SHP77 (cell line): ENCODE measurements around the gene PPP1R3E.

ENCODE experiments used
- DNase-seq, 2 experiments: peaks; one replicate each; lab custom pipeline; 2025; lab: John Stamatoyannopoulos, UW

PPP1R3E gene

GRCh38 chr14:23322568-23323517 lies 20.2 kb upstream of the PPP1R3E start:
- no peak for DNase-seq

DNA sequence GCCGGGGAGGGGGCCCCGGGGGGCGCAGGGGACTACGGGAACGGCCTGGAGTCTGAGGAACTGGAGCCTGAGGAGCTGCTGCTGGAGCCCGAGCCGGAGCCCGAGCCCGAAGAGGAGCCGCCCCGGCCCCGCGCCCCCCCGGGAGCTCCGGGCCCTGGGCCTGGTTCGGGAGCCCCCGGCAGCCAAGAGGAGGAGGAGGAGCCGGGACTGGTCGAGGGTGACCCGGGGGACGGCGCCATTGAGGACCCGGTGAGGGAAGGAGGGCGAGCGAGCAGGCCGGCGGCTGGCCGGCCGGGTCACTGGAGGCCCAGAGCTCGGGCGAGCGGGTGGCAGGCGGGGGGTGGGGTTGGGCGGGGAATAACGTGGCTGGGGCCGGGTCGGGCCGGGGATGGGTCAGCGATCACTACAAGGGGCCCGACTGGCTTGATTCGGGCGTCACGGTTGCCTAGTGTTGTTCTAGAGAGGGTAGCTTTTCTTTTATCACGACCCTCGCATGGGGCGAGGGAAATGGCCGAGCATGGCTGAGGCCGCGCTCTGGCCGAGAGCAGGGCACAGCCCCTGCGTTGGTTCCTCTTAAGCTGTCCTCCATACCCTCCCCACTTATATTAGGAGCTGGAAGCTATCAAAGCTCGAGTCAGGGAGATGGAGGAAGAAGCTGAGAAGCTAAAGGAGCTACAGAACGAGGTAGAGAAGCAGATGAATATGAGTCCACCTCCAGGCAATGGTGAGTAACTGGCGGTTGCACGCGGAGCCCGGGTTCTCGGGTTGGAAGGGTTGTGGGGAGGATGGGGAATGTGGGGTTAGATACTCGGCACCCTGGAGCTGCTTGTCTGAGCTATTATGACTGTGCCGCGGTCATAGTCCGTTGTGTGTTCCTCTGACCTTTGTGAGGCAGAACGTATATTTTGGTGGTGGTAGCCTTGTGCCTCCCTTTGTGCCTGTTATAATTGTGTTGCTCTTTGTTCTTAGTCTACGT lies 19.2 kb upstream of the PPP1R3E start:
- DNase-seq: peak in 1 of 2 experiments; percentile 39

DNA sequence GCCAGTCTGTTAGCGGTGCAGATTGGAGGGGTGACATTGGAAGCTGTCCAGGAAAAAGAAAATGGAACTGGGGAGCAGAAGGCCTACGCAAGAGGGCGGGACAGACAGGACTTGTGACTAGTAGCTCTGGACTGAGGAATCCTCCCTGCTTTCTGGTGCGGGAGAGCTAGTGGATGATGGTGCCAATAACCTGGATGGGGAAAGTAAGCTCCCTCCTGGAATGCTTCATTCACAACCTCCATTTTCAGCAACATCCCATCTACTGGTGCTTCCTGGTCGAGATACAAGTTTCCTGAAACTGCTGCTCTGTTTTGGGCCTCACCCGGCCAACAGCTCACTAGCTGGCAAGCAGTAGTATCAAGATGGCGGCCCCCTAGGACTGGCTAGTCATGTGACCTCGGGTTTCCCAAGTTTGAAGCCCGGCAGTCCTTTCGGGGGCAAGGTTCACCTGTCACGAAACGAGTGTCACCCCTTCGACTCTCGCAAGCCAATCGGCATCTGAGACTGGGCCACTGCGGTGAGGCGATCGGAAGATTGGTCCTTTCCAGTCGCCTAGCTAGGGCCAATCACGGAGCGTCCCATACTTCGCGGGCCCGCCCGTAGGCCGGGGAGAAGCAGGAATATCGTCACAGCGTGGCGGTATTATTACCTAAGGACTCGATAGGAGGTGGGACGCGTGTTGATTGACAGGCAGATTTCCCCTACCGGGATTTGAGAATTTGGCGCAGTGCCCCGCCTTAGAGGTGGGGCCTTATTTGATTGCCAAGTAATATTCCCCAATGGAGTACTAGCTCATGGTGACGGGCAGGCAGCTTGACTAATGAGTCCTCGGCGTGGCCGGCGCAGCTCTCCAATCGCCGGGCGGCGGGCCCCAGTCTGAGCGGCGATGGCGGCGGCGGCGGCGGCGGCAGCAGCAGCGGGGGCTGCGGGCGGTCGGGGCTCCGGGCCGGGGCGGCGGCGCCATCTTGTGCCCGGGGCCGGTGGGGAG lies 18.2 kb upstream of the PPP1R3E start, which contains the start of gene PABPN1:
Gene PABPN1, plus strand, starts transcription at position 874 of the 988 bp plus-strand sequence. Its CDS starts 13 bp downstream, at position 887.
- peak; percentile 100 for DNase-seq

- DNase-seq: peak in 1 of 2 experiments; percentile 33
Observed at GRCh38 chr14:23319746-23320583, 17.3 kb upstream of the PPP1R3E start.

GRCh38 chr14:23316300-23316699 lies 13.6 kb upstream of the PPP1R3E start:
- no peak for DNase-seq

DNA sequence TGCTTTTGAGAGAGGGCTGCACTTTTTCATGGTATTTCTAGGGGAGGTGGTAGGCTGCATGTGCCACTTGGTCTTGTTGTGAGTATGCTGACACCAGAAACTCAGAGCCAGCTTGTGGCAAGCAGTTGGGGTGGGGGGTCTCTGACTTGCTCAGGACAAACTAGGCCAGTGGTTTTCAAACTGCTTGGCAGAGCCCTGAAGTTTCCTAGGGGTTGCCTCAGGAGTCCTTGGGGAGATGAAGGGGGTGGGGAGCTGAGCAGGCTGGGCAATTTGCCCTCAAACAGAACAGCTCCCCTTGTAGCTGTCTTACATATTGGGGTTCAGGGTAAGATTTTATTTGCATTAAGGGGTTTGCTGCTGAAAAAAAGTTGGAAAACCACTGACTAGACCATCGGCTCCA lies 7.9 kb upstream of the PPP1R3E start:
- no peak for DNase-seq

- no peak for DNase-seq
Observed at GRCh38 chr14:23308721-23309445, 6.2 kb upstream of the PPP1R3E start.

GRCh38 chr14:23307687-23308644 lies 5.3 kb upstream of the PPP1R3E start:
- DNase-seq: no peak

DNA sequence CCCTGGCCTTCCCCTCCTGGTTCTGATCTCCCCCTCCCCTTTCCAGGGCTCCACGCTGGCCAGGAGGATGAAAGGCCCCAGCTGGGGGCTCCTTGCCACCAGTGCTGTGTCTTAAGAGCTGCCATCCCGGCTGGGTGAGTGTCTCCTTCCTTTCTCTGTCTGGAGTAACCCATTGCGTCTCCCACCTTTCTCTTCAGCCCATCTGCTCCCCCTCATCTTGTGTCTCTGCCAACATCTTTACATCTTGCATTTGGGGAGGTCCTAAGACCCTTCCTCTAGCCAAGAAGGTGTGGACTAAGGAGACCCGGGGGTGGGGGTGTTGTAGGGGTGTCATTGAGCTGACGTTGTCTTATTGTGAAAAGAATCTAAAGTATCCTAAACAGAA lies 4.5 kb upstream of the PPP1R3E start:
- no peak for DNase-seq

GRCh38 chr14:23306412-23307145 lies 3.9 kb upstream of the PPP1R3E start, which contains the start of gene BCL2L2:
BCL2L2 (plus strand) TSS chr14:23306833; CDS start chr14:23307768, 935 bp downstream.
- peak; percentile 93 to 97 for DNase-seq

- peak in 1 of 2 experiments; percentile 69 for DNase-seq
Observed at GRCh38 chr14:23301969-23302289, 730 bp downstream of the PPP1R3E start.

DNA sequence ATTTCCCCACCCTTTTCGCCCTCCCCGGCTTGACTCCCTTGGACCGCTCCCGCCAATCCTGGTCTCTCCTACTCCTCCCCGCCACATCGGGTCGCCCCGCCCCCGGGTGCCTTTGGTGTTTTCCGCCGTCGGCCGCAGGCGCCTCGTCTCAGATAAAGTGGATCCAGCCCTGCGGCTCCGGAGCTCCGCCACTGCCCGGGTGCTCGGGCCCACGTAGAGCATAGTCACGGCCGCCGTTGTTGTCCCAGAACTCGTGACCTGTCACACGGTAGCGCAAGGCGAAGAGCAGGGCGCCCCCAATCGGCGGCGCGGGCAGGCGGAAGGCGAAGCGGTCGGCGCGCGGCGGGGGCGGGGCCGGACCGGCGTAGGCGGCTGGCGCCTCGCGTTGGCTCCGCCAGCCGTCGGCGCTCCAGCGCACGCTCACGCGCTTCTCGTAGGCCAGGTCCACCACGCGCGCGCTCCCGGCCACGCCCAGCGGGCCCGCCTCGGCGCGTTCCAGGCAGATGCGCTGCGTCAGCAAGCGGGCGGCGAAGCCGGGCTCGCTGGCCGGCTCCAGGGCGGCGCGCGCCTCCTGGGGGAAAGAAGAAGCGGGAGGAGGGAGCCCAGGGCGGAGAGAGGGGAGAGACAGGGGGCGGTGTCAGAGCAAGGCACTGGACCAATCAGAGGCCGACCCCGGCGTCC lies 1.2 kb downstream of the PPP1R3E start:
- peak; percentile 97 to 98 for DNase-seq

DNA sequence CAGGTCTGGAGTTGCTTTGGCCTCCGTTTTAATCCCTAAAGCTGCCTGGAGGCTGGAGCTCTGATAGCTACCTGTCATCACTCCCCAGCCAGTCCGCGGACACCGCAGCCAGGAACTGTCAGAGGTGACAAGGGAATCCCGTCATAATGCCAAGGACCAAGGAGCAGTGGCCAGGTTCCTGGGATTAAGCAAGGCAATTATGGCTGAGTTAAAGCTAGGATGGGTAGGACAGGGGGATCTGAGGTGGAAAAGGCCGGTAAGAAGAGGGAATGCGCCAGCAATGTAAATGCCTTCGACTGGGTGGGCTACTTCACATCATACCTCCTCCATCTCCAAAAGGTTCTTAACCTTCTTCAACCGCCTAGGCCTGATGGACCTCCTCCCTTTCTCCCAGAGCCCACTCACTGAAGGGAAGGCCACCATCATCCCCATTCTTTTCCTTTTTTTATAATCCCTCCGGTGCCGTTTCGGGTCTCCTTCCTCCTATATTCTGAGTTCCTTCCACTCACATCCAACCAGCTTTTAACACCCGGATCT lies 1.9 kb downstream of the PPP1R3E start:
- peak in 1 of 2 experiments; percentile 5 for DNase-seq

- DNase-seq: no peak
Observed at GRCh38 chr14:23299986-23300686, 2.5 kb downstream of the PPP1R3E start.

DNA sequence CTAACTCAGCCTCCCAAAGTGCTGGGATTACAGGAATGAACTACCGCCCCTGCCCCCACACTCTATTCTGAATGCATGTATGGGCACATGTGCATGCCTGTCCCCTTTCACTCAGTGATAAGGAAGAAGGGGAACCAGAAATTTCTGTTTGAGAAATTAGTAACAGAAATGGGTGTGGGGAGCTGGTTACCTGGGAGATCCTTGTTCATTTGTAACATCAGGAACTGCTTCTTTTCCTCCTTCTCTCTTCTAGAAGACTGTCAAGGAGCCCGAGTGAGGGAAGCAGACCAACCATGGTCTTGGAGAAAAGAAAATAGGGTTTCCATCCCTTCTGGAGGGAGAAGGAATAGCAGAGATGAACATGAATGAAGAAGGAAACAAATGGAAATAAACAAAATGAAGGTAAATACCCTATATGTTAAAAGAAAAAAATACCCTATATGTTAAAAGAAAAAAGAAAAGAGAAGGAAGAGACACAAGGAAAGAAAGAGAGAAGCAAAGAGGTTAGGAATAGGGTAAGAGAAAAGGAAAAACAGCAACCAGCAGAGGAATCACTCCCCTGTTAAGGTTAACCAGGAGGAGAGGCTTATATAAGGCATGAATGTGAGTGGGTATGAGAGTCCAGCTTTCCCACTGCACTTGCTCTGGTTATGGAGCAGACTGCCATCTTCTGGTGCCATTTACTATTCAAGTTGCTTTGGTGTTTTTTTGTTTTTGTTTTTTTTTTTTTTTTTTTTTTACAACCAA lies 3.3 kb downstream of the PPP1R3E start:
- DNase-seq: peak in 1 of 2 experiments; percentile 15
